ENCODE data around the gene TTC33.
"Not testable (repeated sequence)": the region's sequence is repeated elsewhere in the genome, so short reads cannot be mapped to it uniquely, and the experiment has no call there.

The TTC33 gene, protein sequence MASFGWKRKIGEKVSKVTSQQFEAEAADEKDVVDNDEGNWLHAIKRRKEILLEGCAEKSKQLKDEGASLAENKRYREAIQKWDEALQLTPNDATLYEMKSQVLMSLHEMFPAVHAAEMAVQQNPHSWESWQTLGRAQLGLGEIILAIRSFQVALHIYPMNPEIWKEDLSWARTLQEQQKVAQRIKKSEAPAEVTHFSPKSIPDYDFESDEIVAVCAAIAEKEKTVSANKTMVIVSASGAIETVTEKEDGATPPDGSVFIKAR

GRCh38 chr5:40755407-40756365 lies at the start of gene TTC33:
Gene TTC33, minus strand, starts transcription at chr5:40755961. Its CDS starts 8,943 bp downstream, at chr5:40747018.
- FAIRE-seq = peak; percentile 86

- FAIRE-seq = no peak
Measured at GRCh38 chr5:40801771-40802562, 46.2 kb upstream of the TTC33 start.

- FAIRE-seq = no peak
Measured at GRCh38 chr5:40799258-40799657, 43.5 kb upstream of the TTC33 start.

- no peak for FAIRE-seq
Measured at GRCh38 chr5:40798801-40799210, 43.0 kb upstream of the TTC33 start.

DNA sequence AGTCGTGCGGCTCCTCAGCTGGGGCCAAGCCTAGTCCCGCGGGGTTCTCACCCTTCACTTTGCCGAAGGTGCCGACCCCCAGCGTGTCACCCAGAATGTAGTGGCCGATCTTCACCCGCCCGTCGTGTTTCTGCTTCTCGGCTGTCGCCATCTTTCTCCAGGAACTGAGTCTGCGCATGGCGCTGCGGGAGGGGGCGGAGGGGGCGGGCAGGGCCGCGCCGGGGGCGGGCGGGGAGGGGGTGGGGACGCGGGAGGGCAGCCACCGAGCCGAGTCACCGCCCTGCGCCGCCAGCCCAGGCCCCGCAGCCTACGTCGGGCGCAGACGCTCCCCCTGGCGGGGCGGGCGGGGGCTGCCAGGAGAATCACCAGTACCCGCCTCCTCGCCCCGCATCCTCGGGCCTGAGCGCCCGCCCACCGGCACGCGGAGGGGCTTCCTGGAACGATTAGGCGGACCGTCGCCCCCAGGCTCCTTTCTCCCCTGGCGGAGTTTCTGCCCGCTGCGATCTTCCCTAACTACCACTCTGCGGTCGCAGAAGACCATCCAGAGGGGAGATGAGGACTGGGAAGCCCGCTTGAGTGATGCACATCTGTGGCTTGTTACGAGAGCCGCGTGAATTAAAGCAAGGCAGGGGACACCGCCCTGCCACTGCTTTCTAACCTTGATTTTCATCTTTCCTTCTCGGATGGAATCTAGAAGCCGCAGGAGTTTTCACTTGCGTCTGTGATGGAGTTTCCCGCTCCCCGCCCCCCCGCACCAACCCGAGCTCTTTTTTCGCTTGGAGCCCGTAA lies 42.4 kb upstream of the TTC33 start, which contains the start of gene PRKAA1:
TSS of gene PRKAA1 (minus strand) at position 363 of the 789 bp plus-strand sequence. CDS start at position 178, 185 bp downstream.
- no peak for FAIRE-seq

- no peak for FAIRE-seq
Measured at GRCh38 chr5:40797273-40798011, 41.7 kb upstream of the TTC33 start.

DNA sequence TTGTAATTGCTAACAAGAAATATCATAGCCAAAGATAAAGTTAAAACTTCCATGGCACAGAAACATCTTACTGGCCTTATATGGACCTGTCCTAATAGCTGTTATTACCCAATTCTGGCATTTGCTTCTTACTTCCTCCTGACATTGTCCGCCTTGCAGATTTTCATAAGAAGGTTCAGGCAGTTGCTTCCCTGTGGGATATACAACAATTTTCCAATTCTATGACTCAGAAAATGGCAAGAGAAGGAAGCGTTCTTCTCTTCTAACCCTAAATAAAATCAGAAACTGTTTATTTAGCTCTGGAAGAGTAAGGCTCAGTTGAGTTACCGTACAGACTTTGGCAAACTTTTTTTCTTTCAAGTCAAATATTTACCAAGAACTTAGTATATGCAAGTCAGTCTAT lies 40.7 kb upstream of the TTC33 start:
- FAIRE-seq = no peak

GRCh38 chr5:40794877-40795276 lies 39.1 kb upstream of the TTC33 start:
- not testable (repeated sequence) for FAIRE-seq

DNA sequence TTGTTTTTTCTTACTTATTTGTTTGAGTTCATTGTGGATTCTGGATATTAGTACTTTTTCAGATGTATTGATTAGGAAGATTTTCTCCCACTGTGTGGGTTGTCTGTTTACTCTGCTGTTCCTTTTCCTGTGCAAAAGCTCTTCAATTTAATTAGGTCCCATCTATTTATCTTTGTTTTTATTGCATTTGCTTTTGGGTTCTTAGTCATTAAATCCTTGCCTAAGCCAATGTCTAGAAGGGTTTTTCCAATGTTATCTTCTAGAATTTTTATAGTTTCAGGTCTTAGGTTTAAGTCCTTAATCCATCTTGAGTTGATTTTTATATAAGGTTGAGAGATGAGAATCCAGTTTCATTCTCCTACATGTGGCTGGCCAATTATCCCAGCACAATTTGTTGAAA lies 38.6 kb upstream of the TTC33 start:
- FAIRE-seq = not testable (repeated sequence)

DNA sequence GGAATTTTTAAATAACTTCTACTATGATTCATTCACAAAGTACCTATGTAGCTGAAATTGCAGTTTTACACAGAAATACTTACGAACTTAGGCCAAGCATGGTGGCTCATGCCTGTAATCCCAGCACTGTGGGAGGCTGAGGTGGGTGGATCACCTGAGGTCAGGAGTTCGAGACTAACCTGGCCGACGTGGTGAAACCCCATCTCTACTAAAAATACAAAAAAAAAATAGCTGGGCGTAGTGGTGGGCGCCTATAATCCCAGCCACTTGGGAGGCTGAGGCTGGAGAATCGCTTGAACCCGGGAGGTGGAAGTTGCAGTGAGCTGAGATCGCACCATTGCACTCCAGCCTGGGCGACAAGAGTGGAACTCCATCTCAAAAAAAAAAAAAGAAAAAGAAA lies 36.9 kb upstream of the TTC33 start:
- not testable (repeated sequence) for FAIRE-seq

- no peak for FAIRE-seq
Measured at GRCh38 chr5:40791715-40792139, 36.0 kb upstream of the TTC33 start.

DNA sequence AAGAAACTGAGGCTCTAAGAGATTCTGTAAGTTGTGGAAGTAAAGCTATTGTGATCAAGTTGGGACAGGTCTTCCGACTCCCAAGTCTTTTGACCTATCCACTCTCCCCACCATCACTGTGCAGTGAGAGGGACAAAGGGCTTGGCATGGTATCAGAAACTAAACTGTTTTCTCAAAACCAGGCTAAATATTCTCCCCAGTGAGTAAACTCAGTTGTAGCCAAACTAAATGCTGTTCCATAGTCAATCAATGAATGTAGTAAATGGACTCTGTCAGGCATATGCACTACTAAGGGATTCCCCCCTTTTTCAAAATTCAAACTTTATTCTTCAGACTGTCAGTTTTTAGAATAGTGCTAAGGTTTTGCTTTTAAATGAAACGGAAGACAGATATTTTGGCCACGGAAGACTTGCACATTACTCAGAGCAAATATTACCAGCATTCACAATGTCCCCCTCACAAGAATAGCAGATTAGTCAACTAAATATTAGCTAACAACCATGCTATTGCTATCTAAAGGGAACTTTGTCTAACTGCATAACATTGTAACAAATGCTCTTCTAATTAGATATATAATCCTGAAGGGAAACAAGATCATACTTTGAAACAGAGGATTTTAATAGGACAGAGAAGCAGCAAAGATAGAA lies 35.3 kb upstream of the TTC33 start:
- FAIRE-seq = no peak

DNA sequence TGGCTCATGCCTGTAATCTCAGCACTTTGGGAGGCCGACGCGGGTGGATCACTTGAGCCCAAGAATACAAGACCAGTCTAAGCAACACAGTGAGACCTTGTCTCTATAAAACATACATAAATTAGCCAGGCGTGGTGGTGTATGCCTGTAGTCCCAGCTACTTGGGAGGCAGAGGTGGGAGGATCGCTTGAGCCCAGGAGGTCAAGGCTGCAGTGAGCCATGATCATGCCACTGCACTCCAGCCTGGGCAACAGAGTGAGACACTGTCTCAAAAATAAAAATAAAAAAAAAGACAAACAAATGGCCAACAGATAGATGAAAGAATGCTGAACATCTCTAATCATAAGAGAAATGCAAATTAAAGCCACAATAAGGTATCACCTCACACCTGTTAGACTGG lies 33.2 kb upstream of the TTC33 start:
- not testable (repeated sequence) for FAIRE-seq

- FAIRE-seq = no peak
Measured at GRCh38 chr5:40787986-40788385, 32.2 kb upstream of the TTC33 start.

DNA sequence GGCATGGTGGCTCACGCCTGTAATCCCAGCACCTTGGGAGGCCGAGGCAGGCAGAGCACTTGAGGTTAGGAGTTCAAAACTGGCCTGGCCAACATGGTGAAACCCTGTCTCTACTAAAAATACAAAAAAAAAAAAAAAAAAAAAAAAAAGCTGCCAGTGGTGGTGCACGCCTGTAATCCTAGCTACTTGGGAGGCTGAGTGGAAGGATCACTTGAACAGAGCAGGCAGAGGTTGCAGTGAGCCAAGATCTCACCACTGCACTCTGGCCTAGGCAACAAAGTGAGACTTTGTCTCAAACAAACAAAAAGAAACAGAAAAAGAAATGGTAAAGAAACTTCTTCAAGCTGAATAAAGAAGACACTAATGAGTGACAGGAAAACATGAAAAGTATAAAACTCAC lies 30.9 kb upstream of the TTC33 start:
- not testable (repeated sequence) for FAIRE-seq

DNA sequence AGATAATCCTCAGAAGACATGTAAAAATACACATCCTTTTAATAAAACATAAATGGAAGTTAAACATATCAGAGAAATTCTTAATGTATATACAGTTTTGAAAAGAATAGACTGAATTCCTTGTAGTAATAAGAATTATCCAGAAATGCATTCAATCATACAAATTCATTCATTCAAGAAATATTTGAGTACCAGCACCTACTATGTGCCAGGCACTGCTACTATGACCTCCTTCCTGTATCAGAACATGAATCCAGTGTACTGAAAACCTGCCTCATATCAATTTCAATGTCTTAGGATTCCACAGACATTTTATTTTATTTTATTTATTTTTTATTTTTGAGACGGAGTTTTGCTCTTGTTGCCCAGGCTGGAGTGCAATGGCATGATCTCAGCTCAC lies 29.2 kb upstream of the TTC33 start:
- FAIRE-seq = no peak

DNA sequence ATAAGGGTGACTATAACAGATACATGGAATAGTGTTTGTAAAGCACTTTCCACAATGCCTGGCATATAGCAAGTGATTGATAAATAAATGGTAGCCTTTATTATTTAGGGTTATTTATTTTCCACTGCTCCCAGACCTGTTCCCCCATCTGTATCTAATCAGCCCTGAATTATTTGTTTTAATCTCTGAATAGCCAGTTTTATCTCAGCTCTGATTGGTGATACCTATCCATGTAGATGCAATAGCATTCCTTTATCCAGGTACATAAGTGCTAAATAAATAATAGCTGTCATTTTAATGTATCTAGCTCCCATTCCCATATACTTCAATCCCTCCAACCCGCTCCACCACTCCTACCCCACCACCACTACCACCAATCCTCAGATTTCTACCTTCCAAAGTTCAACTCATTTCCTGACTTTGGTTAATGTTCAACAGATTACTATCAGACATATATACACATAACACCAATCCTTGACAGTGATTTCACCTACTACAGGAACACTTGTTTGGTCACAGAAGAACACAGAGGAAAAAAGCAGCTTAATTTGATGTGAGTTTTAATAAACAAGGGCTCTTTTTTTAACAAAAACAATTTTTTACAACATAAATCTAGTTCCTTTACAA lies 28.4 kb upstream of the TTC33 start:
- FAIRE-seq = no peak

DNA sequence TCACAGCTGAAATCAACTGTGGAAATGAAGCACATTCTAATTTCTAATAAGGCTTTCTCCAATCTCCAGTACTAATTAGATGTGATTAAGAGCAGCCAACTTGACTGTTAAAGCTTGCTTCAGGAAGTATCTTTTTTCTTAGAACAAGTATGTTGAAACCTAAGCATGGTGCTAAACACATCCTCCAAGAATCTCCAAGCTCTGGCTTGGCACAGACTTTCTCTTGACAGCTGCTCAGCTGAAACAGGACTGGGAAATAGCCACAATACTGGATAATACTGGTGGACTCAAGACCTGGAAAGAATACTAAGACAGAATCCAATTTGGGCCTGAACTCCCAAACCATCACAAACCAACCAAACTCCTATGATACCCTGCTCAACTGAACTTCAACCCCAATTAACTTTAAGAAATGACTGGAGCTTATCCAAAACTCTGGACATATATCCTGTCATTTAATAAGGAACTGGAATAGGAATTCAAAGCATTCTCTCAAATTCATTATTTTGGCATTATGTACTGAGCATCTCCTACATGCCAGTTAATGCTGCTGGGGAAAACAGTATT lies 26.2 kb upstream of the TTC33 start:
- FAIRE-seq = no peak

- no peak for FAIRE-seq
Measured at GRCh38 chr5:40780858-40781257, 25.1 kb upstream of the TTC33 start.

GRCh38 chr5:40780199-40780598 lies 24.4 kb upstream of the TTC33 start:
- no peak for FAIRE-seq
